Measurements from ENCODE around the gene WNT2.
"Not testable (repeated sequence)": the region's sequence is repeated elsewhere in the genome, so short reads cannot be mapped to it uniquely, and the experiment has no call there.

The WNT2 gene

GRCh38 chr7:117269417-117269816, 53.4 kb downstream of the WNT2 start:
- no peak for DNase-seq (ENCODE audit: low read depth in 1 of 2, low spot score in 1 of 2)

DNA sequence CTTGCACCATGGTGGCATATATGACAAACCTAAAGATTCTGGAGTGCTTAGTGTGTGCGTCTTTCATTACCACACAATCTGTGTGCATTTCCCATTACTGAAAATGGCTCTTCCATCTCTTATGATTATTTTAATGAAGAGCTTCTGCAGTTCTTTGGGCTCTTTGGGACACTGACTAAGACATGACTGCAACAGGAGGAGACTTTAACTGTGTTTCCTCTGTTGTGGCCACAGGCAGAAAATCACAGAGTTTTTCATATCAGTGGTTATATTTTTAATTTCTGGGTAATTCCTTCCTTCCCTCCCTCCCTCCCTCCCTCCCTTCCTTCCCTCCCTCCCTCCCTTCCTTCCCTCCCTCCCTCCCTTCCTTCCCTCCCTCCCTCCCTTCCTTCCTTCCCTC, 58.1 kb downstream of the WNT2 start:
- DNase-seq (ENCODE audit: low read depth in 1 of 2, low spot score in 1 of 2): no peak

DNA sequence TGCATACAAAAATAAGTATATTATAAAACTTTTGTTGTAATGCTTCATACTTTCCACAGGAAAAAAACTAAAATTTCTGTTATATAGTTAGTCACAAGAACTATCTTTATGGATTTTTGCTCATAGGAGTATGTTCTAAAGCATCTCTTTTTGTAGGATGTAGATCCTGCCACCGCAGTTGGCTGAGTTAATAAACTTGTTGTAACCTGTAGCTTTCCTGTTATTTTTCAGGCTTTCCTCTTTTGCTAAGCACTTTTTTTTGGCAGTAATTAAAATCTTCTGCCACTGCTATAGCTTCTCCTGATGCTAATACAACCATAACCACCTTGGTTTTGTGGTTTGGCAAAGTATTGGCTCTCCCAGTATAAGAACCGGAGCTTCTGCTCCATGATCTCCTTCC, 60.3 kb downstream of the WNT2 start:
- DNase-seq (ENCODE audit: low read depth in 1 of 2, low spot score in 1 of 2): no peak

GRCh38 chr7:117259615-117260014, 63.2 kb downstream of the WNT2 start:
- no peak for DNase-seq (ENCODE audit: low read depth in 1 of 2, low spot score in 1 of 2)

DNA sequence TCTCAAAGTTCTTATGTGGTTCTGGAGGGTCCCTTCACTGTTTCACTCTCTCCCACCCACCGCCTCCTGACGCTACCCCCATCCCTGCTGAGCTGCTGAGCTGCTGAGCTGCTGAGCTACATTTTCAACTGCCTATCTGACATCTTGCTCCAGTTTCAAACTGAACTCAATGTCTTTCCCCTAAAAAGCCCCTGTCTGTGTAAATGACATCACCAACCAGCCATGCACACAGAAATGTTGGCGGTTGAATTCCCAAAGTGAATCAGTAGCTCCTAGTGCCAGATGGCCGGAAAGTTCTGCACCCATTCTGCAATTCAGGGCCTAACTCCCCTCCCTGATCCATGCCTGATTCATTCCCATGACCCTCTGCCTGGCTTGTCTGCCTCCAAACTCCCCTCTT, 71.2 kb downstream of the WNT2 start:
- no peak for DNase-seq (ENCODE audit: low read depth in 1 of 2, low spot score in 1 of 2)

DNA sequence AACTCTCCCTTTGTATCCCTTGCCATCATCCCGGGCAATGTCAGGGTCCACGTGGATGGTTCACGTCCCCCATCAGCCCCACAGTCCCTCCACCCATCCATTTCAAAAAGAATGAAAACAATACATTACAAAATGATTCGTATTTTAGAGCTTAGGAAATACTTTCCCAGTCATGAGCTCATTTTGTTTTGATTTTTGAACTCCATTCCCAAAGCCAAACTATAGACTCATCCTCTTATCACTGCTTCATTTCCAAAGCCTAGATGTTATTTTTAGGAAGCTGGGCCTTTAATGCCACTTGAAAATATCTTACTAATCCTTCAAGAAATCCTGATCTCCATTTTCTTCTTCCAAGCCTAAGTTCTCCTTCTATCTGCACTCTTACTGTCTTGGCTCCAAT, 72.1 kb downstream of the WNT2 start:
- no peak for DNase-seq (ENCODE audit: low read depth in 1 of 2, low spot score in 1 of 2)

DNA sequence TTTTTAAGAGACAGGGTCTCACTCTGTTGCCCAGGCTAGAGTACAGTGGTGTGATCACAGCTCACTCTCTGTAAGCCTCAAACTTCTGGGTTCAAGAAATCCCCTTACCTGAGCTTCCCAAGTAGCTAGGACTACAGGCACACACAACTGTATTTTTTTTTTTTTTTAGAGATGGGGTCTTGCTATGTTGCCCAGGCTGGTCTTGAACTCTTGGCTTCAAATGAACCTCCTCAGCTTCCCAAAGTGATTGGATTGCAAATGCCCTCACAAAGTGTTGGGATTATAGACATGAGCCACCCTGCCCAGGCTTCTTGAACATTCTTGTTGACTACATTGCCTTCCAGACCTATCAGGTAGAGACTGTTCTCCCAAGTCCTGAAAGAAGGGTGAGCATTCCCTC, 72.6 kb downstream of the WNT2 start:
- no peak for DNase-seq (ENCODE audit: low read depth in 1 of 2, low spot score in 1 of 2)

- no peak for DNase-seq (ENCODE audit: low read depth in 1 of 2, low spot score in 1 of 2)
Measured at GRCh38 chr7:117249696-117250095, 73.2 kb downstream of the WNT2 start.

DNA sequence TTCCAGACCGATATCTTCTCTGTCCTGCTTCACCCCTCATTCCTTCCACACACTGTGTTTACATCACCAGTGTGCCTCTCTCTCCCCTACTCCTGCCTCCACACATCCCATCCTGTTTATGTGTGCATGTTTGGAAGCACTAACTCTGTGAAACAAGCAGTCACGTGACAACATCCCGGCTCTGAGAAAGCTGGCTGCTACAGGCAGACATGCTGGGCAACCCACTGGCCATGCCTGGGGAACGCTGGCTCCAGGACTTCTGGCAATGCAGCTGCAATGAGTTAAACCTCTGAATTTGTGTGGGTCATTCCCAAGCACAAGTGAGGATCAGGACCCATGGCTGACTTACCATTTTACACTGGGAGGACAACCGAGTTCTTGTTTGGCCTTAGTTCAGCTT, 74.0 kb downstream of the WNT2 start:
- DNase-seq (ENCODE audit: low read depth in 1 of 2, low spot score in 1 of 2): no peak

GRCh38 chr7:117247809-117248208, 75.0 kb downstream of the WNT2 start:
- DNase-seq (ENCODE audit: low read depth in 1 of 2, low spot score in 1 of 2): no peak

DNA sequence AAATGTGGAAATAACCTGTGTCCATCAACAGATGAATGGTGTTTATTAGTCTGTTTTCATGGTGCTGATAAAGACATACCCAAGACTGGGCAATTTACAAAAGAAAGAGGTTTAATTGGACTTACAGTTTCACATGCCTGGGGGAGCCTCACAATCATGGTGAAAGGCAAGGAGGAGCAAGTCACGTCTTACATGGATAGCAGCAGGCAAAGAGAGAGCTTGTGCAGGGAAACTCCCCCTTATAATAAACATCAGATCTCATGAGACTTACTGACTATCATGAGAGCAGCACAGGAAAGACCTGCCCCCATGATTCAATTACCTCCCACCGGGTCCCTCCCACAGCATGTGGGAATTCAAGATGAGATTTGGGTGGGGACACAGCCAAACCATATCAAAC, 77.2 kb downstream of the WNT2 start:
- DNase-seq (ENCODE audit: low read depth in 1 of 2, low spot score in 1 of 2): not testable (repeated sequence)

GRCh38 chr7:117243390-117243789, 79.5 kb downstream of the WNT2 start:
- no peak for DNase-seq (ENCODE audit: low read depth in 1 of 2, low spot score in 1 of 2)

DNA sequence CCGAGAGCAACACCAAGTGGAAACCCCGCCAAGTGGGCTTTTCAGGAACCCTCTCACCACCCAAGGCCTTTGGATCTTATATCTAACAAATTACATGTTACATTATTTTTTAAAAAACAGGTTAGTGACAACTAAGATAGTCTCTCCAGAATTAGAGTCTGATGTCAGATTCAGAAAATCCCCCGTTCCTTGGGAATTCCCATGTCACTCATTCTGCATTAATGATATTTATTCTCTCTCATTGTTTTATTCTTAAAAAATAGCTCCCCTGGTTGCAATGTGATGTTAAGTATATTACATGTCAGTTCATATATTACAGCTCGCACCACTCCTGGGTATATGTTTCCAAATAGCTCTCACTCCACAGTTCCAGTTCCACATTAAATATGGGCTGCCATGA, 81.8 kb downstream of the WNT2 start:
- no peak for DNase-seq (ENCODE audit: low read depth in 1 of 2, low spot score in 1 of 2)

- no peak for DNase-seq (ENCODE audit: low read depth in 1 of 2, low spot score in 1 of 2)
Measured at GRCh38 chr7:117238937-117239336, 83.9 kb downstream of the WNT2 start.

GRCh38 chr7:117238472-117238871, 84.4 kb downstream of the WNT2 start:
- DNase-seq (ENCODE audit: low read depth in 1 of 2, low spot score in 1 of 2): no peak

GRCh38 chr7:117237646-117238045, 85.2 kb downstream of the WNT2 start:
- no peak for DNase-seq (ENCODE audit: low read depth in 1 of 2, low spot score in 1 of 2)

GRCh38 chr7:117231047-117231359, 91.9 kb downstream of the WNT2 start:
- DNase-seq (ENCODE audit: low read depth in 1 of 2, low spot score in 1 of 2): no peak

GRCh38 chr7:117230276-117231046, 92.4 kb downstream of the WNT2 start:
- DNase-seq (ENCODE audit: low read depth in 1 of 2, low spot score in 1 of 2): no peak

GRCh38 chr7:117229350-117229749, 93.5 kb downstream of the WNT2 start:
- no peak for DNase-seq (ENCODE audit: low read depth in 1 of 2, low spot score in 1 of 2)

DNA sequence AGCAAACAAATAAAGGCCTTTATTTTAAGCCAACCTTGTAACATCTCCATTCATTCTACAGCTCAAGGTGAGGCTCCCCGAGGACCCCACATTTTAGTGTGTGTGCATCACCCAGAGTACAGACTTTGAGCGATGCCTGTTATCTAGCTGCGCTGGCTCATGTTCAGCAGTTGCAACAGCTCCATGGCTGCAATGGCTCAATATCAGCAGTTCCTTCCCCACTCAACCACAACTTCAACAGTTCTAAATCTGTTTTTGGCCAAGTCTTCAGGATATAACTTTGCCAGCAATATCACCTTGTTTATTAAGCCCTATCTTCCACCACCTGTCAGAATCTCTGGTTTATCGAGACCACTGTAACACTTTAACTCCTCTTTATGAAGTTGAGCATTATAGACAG, 95.8 kb downstream of the WNT2 start:
- no peak for DNase-seq (ENCODE audit: low read depth in 1 of 2, low spot score in 1 of 2)

DNA sequence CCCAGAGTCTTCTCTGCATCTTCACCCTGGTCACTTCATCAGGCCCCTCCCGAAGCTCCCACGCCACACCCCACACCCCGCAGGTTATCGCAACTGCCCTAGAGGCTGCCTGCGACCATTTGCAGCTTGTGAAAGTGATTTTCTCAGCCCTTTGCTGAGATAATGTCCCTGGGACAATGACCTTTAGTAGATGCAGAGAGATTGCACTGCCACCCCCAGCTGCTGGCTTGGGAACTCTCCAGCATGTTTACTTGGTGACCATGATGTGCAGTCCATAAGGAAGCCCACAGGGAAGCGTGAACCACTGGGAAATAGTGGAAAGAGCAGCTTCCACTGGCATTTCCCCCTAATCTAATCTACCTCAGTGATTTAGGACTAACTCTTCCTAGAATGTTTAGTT, 97.3 kb downstream of the WNT2 start:
- DNase-seq (ENCODE audit: low read depth in 1 of 2, low spot score in 1 of 2): no peak

Measured in activated T-helper 1 cell treated with anti-CD3 and anti-CD28 coated beads, Interleukin-2, amount 50 U/mL, for 16 hours (primary cell).